Activated CD8-positive, alpha-beta memory T cell treated with anti-CD3 and anti-CD28 coated beads, Interleukin-2, amount 10 ng/mL, durations not matched to agents 7 days and 5 days (primary cell): ENCODE measurements around the gene HBA2. TPM values are rescaled to one million over a fixed set of nuclear protein-coding genes. Genes with fewer than 3 reads are reported as not detected.
"Not testable (repeated sequence)": the region's sequence is repeated elsewhere in the genome, so short reads cannot be mapped to it uniquely, and the experiment has no call there.

Experiments
- ATAC-seq: fragments of 150-1000 bp; cut with Tn5 transposase; one replicate; pipeline ENCODE4 v1.10.0; 2021; ENCODE audit warnings: moderate library complexity
- CTCF ChIA-PET: fragments of 350-600 bp; sonication (Branson Sonifier 250); formaldehyde crosslinking; loops from one replicate; lab custom pipeline; 2021; ENCODE audit warnings: antibody characterized with exemption; lab: Charles Lee
- DNase-seq: peaks from one replicate; pipeline ENCODE4 v3.0.0-alpha.2; 2020
- H3K27ac Mint-ChIP-seq: one replicate; pipeline ENCODE4 v1.8.0; 2021; ENCODE audit warnings: mild to moderate bottlenecking, mixed read lengths
- H3K27me3 Mint-ChIP-seq: one replicate; pipeline ENCODE4 v1.8.0; 2021; ENCODE audit warnings: mixed read lengths
- H3K36me3 Mint-ChIP-seq: one replicate; pipeline ENCODE4 v1.8.0; 2021; ENCODE audit warnings: mild to moderate bottlenecking, mixed read lengths
- H3K4me1 Mint-ChIP-seq: one replicate; pipeline ENCODE4 v1.8.0; 2021; ENCODE audit warnings: mixed read lengths
- H3K4me3 Mint-ChIP-seq: one replicate; pipeline ENCODE4 v1.8.0; 2021; ENCODE audit warnings: mild to moderate bottlenecking, moderate library complexity, mixed read lengths
- H3K9me3 Mint-ChIP-seq: one replicate; pipeline ENCODE4 v1.8.0; 2022; ENCODE audit warnings: low read depth, mixed read lengths
- total RNA-seq, 2 experiments: library from RNA; stranded (reverse); gene quantifications; one replicate each; pipeline ENCODE4 v1.2.3, GENCODE V29; 2021

Gene HBA2
- total RNA-seq, 2 experiments from 2014 or later: not detected

GRCh38 chr16:203246-203645 is 30.6 kb downstream of the HBA2 start:
- no peak overlapping the region for H3K4me3 Mint-ChIP-seq
- H3K27me3 Mint-ChIP-seq: no peaks in the 10 kb centered on the region
- H3K27ac Mint-ChIP-seq: no peak overlapping the region
- H3K36me3 Mint-ChIP-seq: peaks cover 41% of the 10 kb centered on the region
- DNase-seq: no peak
- ATAC-seq: no peak
- CTCF ChIA-PET: no interaction called here
- peaks cover 8% of the 10 kb centered on the region for H3K4me1 Mint-ChIP-seq
- no peaks in the 10 kb centered on the region for H3K9me3 Mint-ChIP-seq

- not testable (repeated sequence) for H3K4me3 Mint-ChIP-seq, H3K27me3 Mint-ChIP-seq, H3K27ac Mint-ChIP-seq, H3K4me1 Mint-ChIP-seq, DNase-seq, ATAC-seq, H3K9me3 Mint-ChIP-seq
- H3K36me3 Mint-ChIP-seq: peaks cover 39% of the 10 kb centered on the region
- CTCF ChIA-PET: interaction anchor here (1.3 kb wide), 1 partner anchor 12 kb away, joined by 4 read pairs; no protein-coding TSS in a partner anchor
Observed at GRCh38 chr16:204046-204445, 31.4 kb downstream of the HBA2 start.

GRCh38 chr16:209359-209758 is 36.7 kb downstream of the HBA2 start:
- not testable (repeated sequence) for H3K4me3 Mint-ChIP-seq, H3K27ac Mint-ChIP-seq, H3K27me3 Mint-ChIP-seq, H3K9me3 Mint-ChIP-seq, H3K4me1 Mint-ChIP-seq, ATAC-seq, DNase-seq
- H3K36me3 Mint-ChIP-seq: peaks cover 23% of the 10 kb centered on the region
- CTCF ChIA-PET: interaction anchor here (2.0 kb wide), 1 partner anchor 144 kb away, joined by 6 read pairs; no protein-coding TSS in a partner anchor

GRCh38 chr16:211631-212180 is 39.0 kb downstream of the HBA2 start:
- peaks cover 14% of the 10 kb centered on the region for H3K36me3 Mint-ChIP-seq
- H3K4me3 Mint-ChIP-seq, H3K27me3 Mint-ChIP-seq, CTCF ChIA-PET, DNase-seq, H3K27ac Mint-ChIP-seq, H3K9me3 Mint-ChIP-seq, H3K4me1 Mint-ChIP-seq, ATAC-seq: not testable (repeated sequence)

GRCh38 chr16:212999-213398 is 40.3 kb downstream of the HBA2 start:
- no peaks in the 10 kb centered on the region for H3K4me1 Mint-ChIP-seq
- CTCF ChIA-PET: no interaction called here
- H3K4me3 Mint-ChIP-seq: no peak overlapping the region
- no peak overlapping the region for H3K27ac Mint-ChIP-seq
- no peak for ATAC-seq
- no peaks in the 10 kb centered on the region for H3K9me3 Mint-ChIP-seq
- peaks cover 11% of the 10 kb centered on the region for H3K36me3 Mint-ChIP-seq
- no peak for DNase-seq
- no peaks in the 10 kb centered on the region for H3K27me3 Mint-ChIP-seq

GRCh38 chr16:220021-220420 is 47.3 kb downstream of the HBA2 start:
- Mint-ChIP-seq H3K4me3 (no peak overlapping the region), H3K9me3 (no peaks in the 10 kb centered on the region), H3K27ac (no peak overlapping the region), H3K4me1 (peaks cover 4% of the 10 kb centered on the region), H3K27me3 (no peaks in the 10 kb centered on the region), H3K36me3 (peaks cover 27% of the 10 kb centered on the region)
- CTCF ChIA-PET: no interaction called here
- DNase-seq: no peak
- no peak for ATAC-seq

Other genes with a start within 250 kb of the HBA2 start
- gene POLR3K, start 119.3 kb upstream of the HBA2 start, total RNA-seq: 10 to 100 TPM; 40.4 to 53.1 TPM
- 10 to 100 TPM; 86.6 to 90.8 TPM for gene SNRNP25, start 119.0 kb upstream of the HBA2 start, total RNA-seq
- under 1 TPM; 0.23 to 0.33 TPM for gene RHBDF1, start 100.2 kb upstream of the HBA2 start, total RNA-seq
- gene MPG, start 94.7 kb upstream of the HBA2 start, total RNA-seq: 10 to 100 TPM; 60.2 to 60.6 TPM
- gene NPRL3, start 34.2 kb upstream of the HBA2 start, total RNA-seq: 10 to 100 TPM; 33.7 to 34.6 TPM
- gene HBZ, start 20.2 kb upstream of the HBA2 start, total RNA-seq: not detected
- gene HBM, start 6.9 kb upstream of the HBA2 start, total RNA-seq: not detected
- not detected for gene HBA1, start 3.8 kb downstream of the HBA2 start, total RNA-seq
- not detected for gene HBQ1, start 7.6 kb downstream of the HBA2 start, total RNA-seq
- gene LUC7L, start 56.6 kb downstream of the HBA2 start, total RNA-seq: 10 to 100 TPM; 60.0 to 65.3 TPM
- gene FAM234A, start 61.9 kb downstream of the HBA2 start, total RNA-seq: 10 to 100 TPM in 1 of 2 experiments, 1 to 10 TPM in 1; 9.1 to 10.1 TPM
- gene RGS11, start 103.1 kb downstream of the HBA2 start, total RNA-seq: not detected
- not detected for gene ARHGDIG, start 107.7 kb downstream of the HBA2 start, total RNA-seq
- gene PDIA2, start 110.3 kb downstream of the HBA2 start, total RNA-seq: not detected
- gene AXIN1, start 179.8 kb downstream of the HBA2 start, total RNA-seq: 10 to 100 TPM; 22.3 to 25.7 TPM
- 10 to 100 TPM; 89.0 to 90.7 TPM for gene MRPL28, start 197.7 kb downstream of the HBA2 start, total RNA-seq
- gene PGAP6, start 209.1 kb downstream of the HBA2 start, total RNA-seq: 10 to 100 TPM; 46.6 to 50.4 TPM
- 1 to 10 TPM; 6.7 to 7.0 TPM for gene NME4, start 224.3 kb downstream of the HBA2 start, total RNA-seq
- gene DECR2, start 229.0 kb downstream of the HBA2 start, total RNA-seq: 1 to 10 TPM; 5.9 to 6.3 TPM